CD14-positive monocyte (primary cell): ENCODE results near the gene TMEM184A. TPM values are rescaled to one million over a fixed set of nuclear protein-coding genes. Genes with fewer than 3 reads are reported as not detected.

Experiments used
- DNase-seq, 3 donors: peaks; one replicate each; pipeline ENCODE4 v3.0.0-alpha.2; 2011 to 2022
- H2AFZ ChIP-seq: 2 replicates; pipeline ENCODE4 v1.6.0; 2012; ENCODE audit warnings: mild to moderate bottlenecking, low read depth, low read length, inconsistent platforms; ENCODE audit not compliant: insufficient read depth, poor library complexity, severe bottlenecking
- H3K27ac ChIP-seq, 2 donors: 1 replicate in 1 of 2; 2 replicates in 1 of 2; pipeline ENCODE4 v1.5.1; 2012 to 2013; ENCODE audit warnings: low read length in 2 of 2, control low read depth in 1 of 2, inconsistent platforms in 1 of 2, low read depth in 1 of 2, mild to moderate bottlenecking in 1 of 2
- H3K27me3 ChIP-seq, 2 donors: one replicate each; pipeline versions ENCODE4 v1.6.0 to v1.6.1; 2011 to 2013; ENCODE audit warnings: low read length in 2 of 2; ENCODE audit not compliant: control insufficient read depth in 2 of 2, insufficient read depth in 2 of 2
- H3K36me3 ChIP-seq, 2 donors: replicated peaks in 1 of 2; 1 replicate in 1 of 2; 2 replicates in 1 of 2; pipeline versions ENCODE4 v1.5.1 to v1.6.1; 2012 to 2013; ENCODE audit warnings: low read length in 2 of 2, control low read depth in 1 of 2, inconsistent platforms in 1 of 2, mild to moderate bottlenecking in 1 of 2; ENCODE audit not compliant: insufficient read depth in 2 of 2, control insufficient read depth in 1 of 2
- H3K4me1 ChIP-seq, 2 donors: 1 replicate in 1 of 2; 2 replicates in 1 of 2; pipeline versions ENCODE4 v1.5.1 to v1.6.1; 2012 to 2013; ENCODE audit warnings: low read length in 2 of 2, control low read depth in 1 of 2, inconsistent platforms in 1 of 2, mild to moderate bottlenecking in 1 of 2, moderate library complexity in 1 of 2; ENCODE audit not compliant: insufficient read depth in 2 of 2, control insufficient read depth in 1 of 2
- H3K4me2 ChIP-seq: replicated peaks from 2 replicates; pipeline ENCODE3; 2012; ENCODE audit warnings: low read length, moderate library complexity, mild to moderate bottlenecking; ENCODE audit not compliant: poor library complexity, severe bottlenecking; ENCODE audit errors: extremely low read depth
- H3K4me3 ChIP-seq, 3 experiments: fragments of 200-600 bp in 1 of 3; sonication (generic) in 1 of 3; replicated peaks in 1 of 3; 1 replicate in 2 of 3; 2 replicates in 1 of 3; pipeline ENCODE4 v1.5.1; 2011 to 2013; ENCODE audit warnings: low read length in 3 of 3, mild to moderate bottlenecking in 3 of 3, control low read depth in 2 of 3, low read depth in 2 of 3, inconsistent platforms in 1 of 3, moderate library complexity in 1 of 3
- H3K79me2 ChIP-seq: 2 replicates; pipeline ENCODE4 v1.6.0; 2012; ENCODE audit warnings: mild to moderate bottlenecking, control low read depth, inconsistent platforms, low read length, moderate library complexity; ENCODE audit not compliant: insufficient read depth
- H3K9ac ChIP-seq: 2 replicates; pipeline ENCODE4 v1.6.0; 2017; ENCODE audit warnings: low read length, mild to moderate bottlenecking; ENCODE audit not compliant: insufficient read depth, poor library complexity, severe bottlenecking
- H3K9me3 ChIP-seq, 2 donors: replicated peaks in 1 of 2; 1 replicate in 1 of 2; 2 replicates in 1 of 2; pipeline versions ENCODE4 v1.5.1 to v1.6.1; 2012 to 2013; ENCODE audit warnings: low read length in 2 of 2, control low read depth in 1 of 2; ENCODE audit not compliant: control insufficient read depth in 1 of 2, insufficient read depth in 1 of 2
- H4K20me1 ChIP-seq: 2 replicates; pipeline ENCODE4 v1.6.0; 2012; ENCODE audit warnings: mild to moderate bottlenecking, low read length, control low read depth, moderate library complexity; ENCODE audit not compliant: insufficient read depth
- H3K27ac Mint-ChIP-seq, 7 donors: one replicate each; pipeline ENCODE4 v1.8.0; 2020; ENCODE audit warnings: mild to moderate bottlenecking in 7 of 7, mixed read lengths in 7 of 7, moderate library complexity in 6 of 7, inconsistent platforms in 2 of 7
- H3K27me3 Mint-ChIP-seq, 3 donors: one replicate each; pipeline ENCODE4 v1.8.0; 2021 to 2022; ENCODE audit warnings: low read depth in 3 of 3, mild to moderate bottlenecking in 3 of 3, mixed read lengths in 3 of 3, moderate library complexity in 3 of 3, inconsistent platforms in 1 of 3
- H3K36me3 Mint-ChIP-seq, 2 donors: one replicate each; pipeline ENCODE4 v1.8.0; 2020; ENCODE audit warnings: mixed read lengths in 2 of 2, inconsistent platforms in 1 of 2, mild to moderate bottlenecking in 1 of 2
- H3K4me1 Mint-ChIP-seq: one replicate; pipeline ENCODE4 v1.8.0; 2020; ENCODE audit warnings: mild to moderate bottlenecking, mixed read lengths
- H3K4me3 Mint-ChIP-seq, 2 donors: one replicate each; pipeline ENCODE4 v1.8.0; 2020; ENCODE audit warnings: mild to moderate bottlenecking in 2 of 2, mixed read lengths in 2 of 2, moderate library complexity in 1 of 2
- H3K9me3 Mint-ChIP-seq, 7 donors: one replicate each; pipeline ENCODE4 v1.8.0; 2020 to 2022; ENCODE audit warnings: mixed read lengths in 7 of 7, mild to moderate bottlenecking in 6 of 7, moderate library complexity in 6 of 7, inconsistent platforms in 2 of 7
- CTCF ChIP-seq: fragments of 200-600 bp; IDR thresholded peaks from one replicate; pipeline ENCODE4 v1.8.0; 2022; ENCODE audit warnings: antibody characterized with exemption, mild to moderate bottlenecking
- WGBS: methylation state at CpG from one replicate; pipeline ENCODE4 v1.1.5; 2013; ENCODE audit warnings: missing lambda C conversion rate; ENCODE audit not compliant: insufficient coverage; 5-methylcytosine and 5-hydroxymethylcytosine counted together
- intact Hi-C, 2 donors: fragments of 100-400 bp; cut with micrococcal nuclease; formaldehyde crosslinking; loops; one replicate each; pipeline versions ENCODE4 v1.15.0 to v1.15.1; 2023
- polyA plus RNA-seq, 3 donors: library from polyadenylated mRNA; depleted of rRNA in 1 of 3; unstranded in 2 of 3; stranded (reverse) in 1 of 3; fragments of 300-500 nt in 2 of 3; fragments of >200 nt in 1 of 3; fragmentation: Illumina TruSeq in 2 of 3; gene quantifications; 1 replicate in 2 of 3; 2 replicates in 1 of 3; pipeline ENCODE4 v1.2.3, GENCODE V29; 2012 to 2021

The TMEM184A gene
- polyA plus RNA-seq, 3 donors: not detected

- Histone ChIP-seq H3K36me3 (peaks cover 35 to 37% of the 10 kb centered on the region in 2 donors), H3K4me2 (no peak overlapping the region), H4K20me1 (peaks cover 46% of the 10 kb centered on the region), H3K4me1 (no peaks in the 10 kb centered on the region), H3K27me3 (no peaks in the 10 kb centered on the region), H3K4me3 (no peak overlapping the region), H3K9ac (no peak overlapping the region), H3K79me2 (no peaks in the 10 kb centered on the region), H3K27ac (peak overlapping the region in 1 of 2 donors; percentile 20), H3K9me3 (no peaks in the 10 kb centered on the region), H2AFZ (no peak overlapping the region)
- 93% methylated on average over 16 of the region's 16 CpGs for WGBS
- no peak for DNase-seq
- Mint-ChIP-seq H3K4me1 (peaks cover 4% of the 10 kb centered on the region), H3K36me3 (peaks cover 17 to 36% of the 10 kb centered on the region in 2 donors), H3K4me3 (no peak overlapping the region), H3K27ac (peak overlapping the region in 3 of 7 donors; percentile 26 to 66 (median 55)), H3K9me3 (peaks cover 0 to 2% (median 0%) of the 10 kb centered on the region in 7 donors), H3K27me3 (no peaks in the 10 kb centered on the region)
- intact Hi-C loops: loop anchor here in 1 of 2 donors (5.0 kb wide), 1 partner anchor 38 kb away; no protein-coding TSS in a partner anchor
- no peak for TF ChIP-seq CTCF
These were observed 11.0 kb downstream of the TMEM184A start for GRCh38 chr7:1544896-1545416.

GRCh38 chr7:1544178-1544895 is 11.7 kb downstream of the TMEM184A start:
- H3K4me3 ChIP-seq: no peak overlapping the region
- H3K27ac ChIP-seq: peak overlapping the region in 1 of 2 donors; percentile 45
- no peaks in the 10 kb centered on the region for H3K79me2 ChIP-seq
- 78% methylated on average over 37 of the region's 41 CpGs for WGBS
- Mint-ChIP-seq H3K9me3 (peaks cover 0 to 2% (median 0%) of the 10 kb centered on the region in 7 donors), H3K4me1 (peaks cover 4% of the 10 kb centered on the region), H3K4me3 (no peak overlapping the region), H3K27ac (peak overlapping the region in 4 of 7 donors; percentile 26 to 66 (median 53)), H3K27me3 (no peaks in the 10 kb centered on the region), H3K36me3 (peaks cover 22 to 42% of the 10 kb centered on the region in 2 donors)
- intact Hi-C loops: loop anchor here in 1 of 2 donors (5.0 kb wide), 1 partner anchor 37 kb away; no protein-coding TSS in a partner anchor
- peaks cover 52% of the 10 kb centered on the region for H4K20me1 ChIP-seq
- TF ChIP-seq CTCF: no peak
- H3K9ac ChIP-seq: no peak overlapping the region
- no peaks in the 10 kb centered on the region for H3K4me1 ChIP-seq
- DNase-seq: peak in 1 of 3 donors; percentile 37
- H3K27me3 ChIP-seq: no peaks in the 10 kb centered on the region
- no peaks in the 10 kb centered on the region for H3K9me3 ChIP-seq
- H3K36me3 ChIP-seq: peaks cover 41 to 43% of the 10 kb centered on the region in 2 donors
- H3K4me2 ChIP-seq: no peak overlapping the region
- no peak overlapping the region for H2AFZ ChIP-seq
